ENCODE measurements around the gene GOLGA6L10.
"Not testable (repeated sequence)": the region's sequence is repeated elsewhere in the genome, so short reads cannot be mapped to it uniquely, and the experiment has no call there.

GOLGA6L10 gene, protein sequence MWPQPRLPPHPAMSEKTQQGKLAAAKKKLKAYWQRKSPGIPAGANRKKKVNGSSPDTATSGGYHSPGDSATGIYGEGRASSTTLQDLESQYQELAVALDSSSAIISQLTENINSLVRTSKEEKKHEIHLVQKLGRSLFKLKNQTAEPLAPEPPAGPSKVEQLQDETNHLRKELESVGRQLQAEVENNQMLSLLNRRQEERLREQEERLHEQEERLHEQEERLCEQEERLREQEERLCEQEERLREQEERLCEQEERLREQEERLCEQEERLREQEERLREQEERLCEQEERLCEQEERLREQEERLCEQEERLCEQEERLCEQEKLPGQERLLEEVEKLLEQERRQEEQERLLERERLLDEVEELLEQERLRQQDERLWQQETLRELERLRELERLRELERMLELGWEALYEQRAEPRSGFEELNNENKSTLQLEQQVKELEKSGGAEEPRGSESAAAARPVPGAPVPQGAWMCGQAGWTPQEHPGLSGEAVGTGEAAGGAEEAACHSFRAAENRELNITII

DNA sequence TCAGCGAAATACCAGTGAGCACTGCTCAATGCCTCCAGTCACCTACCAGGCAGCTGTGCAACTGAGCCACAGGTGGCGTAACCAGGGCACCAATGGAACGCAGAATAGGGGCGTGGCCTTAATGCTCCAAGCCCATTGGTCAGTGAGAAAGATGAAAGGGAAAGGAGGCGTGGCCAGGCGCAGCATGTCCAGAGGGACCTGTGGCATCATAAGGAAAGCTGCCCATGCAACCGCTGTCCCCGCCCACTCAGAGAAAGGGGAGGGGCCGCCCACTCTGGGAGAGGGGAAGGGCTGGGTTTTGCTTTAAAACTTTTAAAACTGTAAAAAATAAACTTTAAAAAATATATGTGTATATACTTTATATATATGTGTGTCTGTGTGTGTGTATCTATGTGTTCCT, at the start of gene GOLGA6L10:
TSS of gene GOLGA6L10 (minus strand) at position 101 of the 400 bp plus-strand sequence. CDS start at position 1, 100 bp downstream.
- not testable (repeated sequence) for DNase-seq

DNA sequence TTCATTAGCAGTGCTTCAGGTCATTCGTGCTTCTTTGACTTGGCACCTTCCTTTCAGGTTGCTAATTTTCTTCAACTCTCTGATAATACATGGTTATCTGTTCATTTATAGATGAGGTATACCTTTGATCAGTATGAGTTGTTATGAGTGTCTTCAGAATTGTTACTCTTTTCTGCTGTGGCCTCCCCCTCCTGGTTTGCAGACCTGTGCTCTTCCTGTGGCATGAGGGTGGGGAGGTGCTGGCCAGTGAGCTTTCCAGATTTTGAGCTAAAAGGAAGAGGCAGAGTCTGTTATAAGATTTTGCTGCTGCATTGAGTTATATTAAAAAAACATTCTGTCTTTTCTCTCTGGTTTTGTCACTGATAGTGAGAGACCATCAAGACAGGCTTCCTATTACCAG, 49.5 kb upstream of the GOLGA6L10 start:
- no peak for DNase-seq

DNA sequence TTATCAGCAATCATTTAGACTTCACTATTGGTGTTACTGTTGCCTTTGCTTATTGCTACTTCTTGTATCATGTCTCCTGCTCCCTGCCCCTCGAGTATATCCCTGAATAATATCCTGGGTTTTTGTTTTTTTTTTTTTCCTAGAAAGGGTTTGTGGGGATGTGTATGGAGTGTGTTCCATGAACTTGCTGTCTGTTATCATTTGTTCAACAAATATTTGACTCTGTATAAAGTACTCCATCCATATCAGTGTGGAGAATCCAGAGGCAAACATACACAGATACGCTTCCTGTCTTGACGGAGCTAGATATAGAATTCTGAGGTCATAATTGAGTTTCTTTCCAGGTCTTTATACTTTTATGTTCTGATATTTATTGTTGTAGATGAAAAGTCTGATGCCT, 48.5 kb upstream of the GOLGA6L10 start:
- no peak for DNase-seq

DNA sequence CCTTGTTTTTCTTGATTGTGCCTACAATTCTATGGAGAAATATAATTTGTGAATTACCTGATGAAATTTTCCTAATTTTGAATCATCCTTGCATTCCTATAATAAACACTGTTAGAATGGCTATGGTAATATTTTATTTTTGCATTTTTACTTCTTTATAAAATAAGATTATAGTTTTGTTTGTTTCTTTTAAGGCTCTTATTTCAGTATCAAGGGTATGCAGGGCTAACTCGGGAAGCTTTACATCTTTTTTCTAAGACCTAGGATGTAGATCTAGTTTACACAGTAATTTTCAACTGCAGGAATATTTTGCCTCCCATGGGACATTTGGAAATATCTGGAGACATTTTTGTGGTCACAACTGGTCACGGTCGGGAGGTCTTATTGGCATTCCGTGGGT, 46.5 kb upstream of the GOLGA6L10 start:
- not testable (repeated sequence) for DNase-seq

DNA sequence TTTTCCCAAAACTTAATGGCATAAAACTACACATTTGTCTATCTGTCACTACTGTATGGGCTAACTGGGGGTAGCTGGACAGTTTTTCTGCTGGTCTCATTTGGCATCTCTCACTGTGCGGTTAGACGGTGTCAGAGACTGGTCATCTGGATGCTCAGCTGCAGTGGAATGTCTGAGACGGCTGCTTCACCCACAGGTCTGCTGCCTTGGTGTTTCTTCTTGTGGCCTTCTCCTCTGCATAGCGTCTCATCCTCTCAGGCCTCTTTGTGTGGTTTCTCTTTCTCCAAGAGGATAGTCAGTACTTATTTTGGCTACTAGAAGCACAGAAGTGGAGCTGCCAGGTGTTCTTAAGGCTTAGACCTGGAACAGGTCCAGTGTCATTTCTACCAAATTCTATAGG, 44.4 kb upstream of the GOLGA6L10 start:
- no peak for DNase-seq

DNA sequence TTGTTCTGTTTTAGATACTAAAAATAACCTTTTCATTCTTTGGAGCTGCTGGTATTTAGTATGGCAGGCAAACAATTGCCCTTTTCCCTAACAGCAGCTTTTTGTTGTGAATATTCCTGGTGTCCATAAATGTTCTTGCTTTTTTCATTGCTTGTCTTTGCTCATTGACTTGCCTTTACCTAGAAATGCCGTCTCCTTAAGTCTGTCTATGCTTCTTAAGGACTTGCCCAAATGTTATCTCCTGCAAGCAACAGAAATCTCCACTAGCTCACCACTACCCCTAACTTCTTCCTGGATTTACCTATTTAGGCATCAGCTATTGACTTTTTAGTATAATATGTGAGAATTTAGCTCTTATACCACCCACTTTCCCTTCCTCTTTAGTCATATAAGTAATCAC, 42.8 kb upstream of the GOLGA6L10 start:
- DNase-seq: not testable (repeated sequence)

DNA sequence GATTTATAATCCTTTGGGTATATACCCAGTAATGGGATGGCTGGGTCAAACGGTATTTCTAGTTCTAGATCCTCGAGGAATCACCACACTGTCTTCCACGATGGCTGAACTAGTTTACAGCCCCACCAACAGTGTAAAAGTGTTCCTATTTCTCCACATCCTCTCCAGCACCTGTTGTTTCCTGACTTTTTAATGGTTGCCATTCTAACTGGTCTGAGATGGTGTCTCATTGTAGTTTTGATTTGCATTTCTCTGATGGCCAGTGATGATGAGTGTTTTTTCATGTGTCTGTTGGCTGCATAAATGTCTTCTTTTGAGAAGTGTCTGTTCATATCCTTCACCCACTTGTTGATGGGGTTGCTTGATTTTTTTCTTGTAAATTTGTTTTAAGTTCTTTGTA, 40.9 kb upstream of the GOLGA6L10 start:
- DNase-seq: not testable (repeated sequence)

DNA sequence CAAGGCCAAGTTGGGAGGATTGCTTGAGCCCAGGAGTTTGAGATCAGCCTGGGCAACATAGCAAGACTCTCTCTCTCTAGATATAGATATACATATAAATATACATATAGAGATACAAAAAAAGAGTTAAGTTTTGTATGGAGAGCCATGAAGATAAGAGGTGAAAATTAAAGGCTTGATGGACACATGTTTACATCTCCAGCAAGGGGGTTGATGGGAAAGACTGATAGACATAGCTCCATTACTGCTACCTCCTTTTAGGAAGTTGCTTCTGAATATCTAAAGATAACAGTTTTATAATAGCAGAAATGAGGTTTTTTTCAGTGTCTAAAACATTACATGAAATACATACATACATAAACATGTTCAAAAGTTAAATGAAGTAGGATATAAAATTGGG, 37.9 kb upstream of the GOLGA6L10 start:
- not testable (repeated sequence) for DNase-seq

DNA sequence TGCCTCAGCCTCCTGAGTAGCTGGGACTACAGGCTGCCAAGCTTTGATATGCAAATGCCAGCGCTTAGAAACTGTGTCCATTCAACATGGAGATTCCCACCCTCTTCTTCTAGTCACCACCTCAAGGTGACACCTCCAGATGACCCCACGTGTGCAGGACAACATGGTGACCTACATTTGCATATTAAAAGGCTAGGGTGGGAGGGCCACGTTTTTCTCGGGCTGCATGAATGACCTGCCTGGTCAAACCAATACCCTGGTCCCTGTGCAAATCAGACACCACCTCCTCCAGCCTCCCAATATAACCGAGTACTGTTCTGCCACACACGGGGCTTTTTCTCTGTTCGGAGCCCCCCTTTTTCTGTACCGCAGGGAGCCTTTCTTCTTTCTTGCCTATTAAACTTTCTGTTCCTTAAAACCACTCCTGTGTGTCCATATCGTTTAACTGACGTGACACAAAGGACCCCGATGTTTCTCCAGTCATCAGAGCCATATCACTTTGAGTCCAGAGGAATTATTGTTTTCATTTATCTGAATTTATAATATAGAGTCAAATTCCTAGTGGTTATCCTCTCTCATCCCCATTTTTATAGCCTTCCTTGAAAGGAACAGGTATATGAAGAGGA, 32.2 kb upstream of the GOLGA6L10 start:
- not testable (repeated sequence) for DNase-seq

DNA sequence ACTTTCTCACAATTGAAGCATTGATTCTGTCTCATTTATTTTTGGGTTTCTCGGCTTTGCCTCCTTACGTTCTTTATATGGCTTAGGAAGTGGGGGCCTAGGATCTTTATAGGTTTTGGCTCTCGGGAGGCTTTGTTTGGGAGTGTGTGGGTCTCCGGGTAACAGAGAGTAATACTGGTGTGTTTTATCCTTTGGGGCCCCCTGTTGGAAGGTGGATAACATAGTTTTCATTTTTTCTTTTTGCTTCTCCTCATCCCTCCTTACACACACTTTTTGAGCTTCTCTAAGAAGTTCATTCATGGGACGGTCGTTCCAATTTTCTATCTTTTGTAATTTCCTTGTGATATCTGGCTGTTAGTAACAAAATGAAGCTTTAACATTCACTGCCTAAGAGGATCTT, 30.3 kb upstream of the GOLGA6L10 start:
- DNase-seq: not testable (repeated sequence)

DNA sequence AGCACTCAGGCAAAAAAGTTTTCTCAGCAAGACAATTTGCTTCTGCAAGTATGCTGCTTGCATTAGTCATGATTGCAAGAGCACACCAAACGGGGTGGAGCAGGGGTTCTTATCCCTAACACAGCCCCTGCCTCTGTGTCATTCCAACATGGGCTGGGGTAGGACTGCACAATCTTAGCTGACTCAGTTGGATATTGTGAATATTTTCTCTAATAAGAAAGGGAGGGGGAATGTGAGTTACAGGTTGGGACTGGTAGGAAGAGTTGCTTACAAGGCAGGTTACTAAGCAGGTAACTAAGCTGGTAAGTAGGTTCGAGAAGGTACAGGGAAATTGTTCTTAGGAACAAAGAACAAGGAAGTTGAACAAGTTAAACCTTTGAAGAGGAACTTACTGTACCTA, 24.4 kb upstream of the GOLGA6L10 start:
- DNase-seq: not testable (repeated sequence)

DNA sequence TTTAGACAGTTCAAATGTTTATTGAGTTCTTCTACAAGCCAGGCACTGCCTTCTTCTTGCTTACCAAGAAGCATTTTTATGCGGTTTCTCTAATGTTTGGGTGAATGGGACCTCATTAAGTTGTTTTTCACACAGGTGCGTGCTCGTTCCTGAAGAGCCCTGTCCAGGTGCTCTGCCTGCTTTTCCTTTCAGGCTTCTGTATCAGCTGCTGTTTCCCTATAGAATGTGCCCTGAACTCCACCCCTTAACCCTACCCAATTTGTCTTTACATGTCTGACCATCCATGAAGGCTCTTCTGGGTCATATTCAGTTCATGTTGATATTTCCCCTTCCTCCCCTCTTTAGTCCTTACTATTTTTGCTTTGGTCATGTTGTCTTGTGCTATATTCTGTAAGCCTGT, 22.4 kb upstream of the GOLGA6L10 start:
- DNase-seq: no peak

DNA sequence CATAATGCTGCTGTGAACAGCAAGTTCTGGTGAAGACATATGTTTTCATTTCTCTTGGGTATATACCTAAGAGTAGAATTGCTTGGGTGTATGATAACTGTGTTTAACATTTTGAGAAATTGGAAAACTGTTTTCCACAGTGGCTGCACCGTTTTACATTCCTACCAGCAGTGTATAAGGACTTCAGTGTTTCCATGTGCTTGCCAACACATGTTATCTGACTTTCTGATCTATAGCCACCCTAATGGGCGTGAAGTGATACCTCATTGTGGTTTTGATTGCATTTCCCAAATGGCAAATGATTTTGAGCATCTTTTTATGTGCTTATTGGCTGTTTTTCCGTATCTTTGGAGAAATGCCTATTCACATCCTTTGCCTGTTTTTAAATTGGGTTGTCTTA, 18.5 kb upstream of the GOLGA6L10 start:
- DNase-seq: not testable (repeated sequence)

DNA sequence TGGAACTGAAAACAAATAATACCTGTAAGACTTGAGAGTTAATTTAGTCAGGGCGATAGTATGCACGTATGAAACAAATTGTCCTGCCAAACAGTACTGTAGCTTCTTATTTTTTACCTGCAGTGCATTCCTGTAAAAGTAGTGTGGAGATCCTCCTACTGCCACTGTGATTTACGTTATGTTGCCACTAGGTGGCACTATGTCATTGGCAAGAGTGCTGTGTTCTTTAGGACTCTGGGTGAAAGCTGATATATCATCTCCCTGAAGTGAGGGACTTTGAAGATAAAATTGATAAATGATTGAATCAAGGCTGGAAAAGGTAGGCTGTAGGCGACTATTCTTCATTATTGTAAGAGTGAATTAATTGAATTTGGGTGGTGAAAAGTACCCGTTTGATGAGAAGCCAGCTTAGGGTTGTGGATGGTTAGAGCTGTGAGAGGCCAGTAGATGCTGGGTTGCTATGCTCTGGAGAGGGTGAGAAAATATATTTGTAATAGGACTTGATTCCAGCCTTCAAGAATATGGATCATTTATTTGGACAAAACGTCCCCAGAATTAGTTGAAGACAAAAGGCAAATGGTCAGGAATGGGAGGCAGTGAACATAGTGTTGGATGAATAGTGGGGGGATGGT, 16.5 kb upstream of the GOLGA6L10 start:
- DNase-seq: not testable (repeated sequence)

DNA sequence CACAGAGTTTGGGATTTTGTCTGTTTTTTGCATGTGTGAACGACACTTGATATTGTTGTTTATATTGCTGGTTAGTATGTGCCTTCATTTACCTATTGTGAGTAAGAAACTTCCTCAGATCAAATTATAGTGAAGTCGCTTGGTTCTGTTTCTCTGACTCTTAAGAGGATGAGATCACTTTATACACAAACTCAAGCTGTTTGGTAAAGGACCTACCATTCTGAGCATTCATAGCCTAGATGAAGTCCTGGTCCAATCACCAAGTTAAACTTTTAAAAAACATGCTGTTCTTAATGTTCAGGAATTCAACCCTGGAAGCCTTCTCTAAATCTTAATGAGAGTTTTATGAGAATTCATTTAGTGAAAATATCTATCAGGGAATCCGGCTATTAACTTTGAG, 15.3 kb upstream of the GOLGA6L10 start:
- DNase-seq: not testable (repeated sequence)

DNA sequence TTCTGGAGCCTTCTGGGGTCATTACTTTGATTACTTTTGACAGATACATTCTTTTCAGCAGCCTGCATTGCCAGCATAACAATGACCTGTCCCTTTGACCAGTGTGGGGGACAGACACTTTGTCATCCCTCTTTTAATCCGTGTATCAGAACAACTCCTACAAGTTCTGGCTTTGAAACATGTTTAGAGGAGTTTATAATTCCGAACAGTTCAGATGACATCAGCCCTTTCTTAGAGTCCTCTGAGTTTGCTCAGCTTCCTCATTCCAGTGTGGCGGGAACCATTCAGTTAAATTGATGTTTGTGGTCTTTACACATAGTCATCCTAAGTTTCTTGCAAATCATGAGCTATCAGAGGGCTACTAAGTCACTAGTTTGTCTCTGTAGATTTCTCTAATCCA, 13.5 kb upstream of the GOLGA6L10 start:
- not testable (repeated sequence) for DNase-seq

DNA sequence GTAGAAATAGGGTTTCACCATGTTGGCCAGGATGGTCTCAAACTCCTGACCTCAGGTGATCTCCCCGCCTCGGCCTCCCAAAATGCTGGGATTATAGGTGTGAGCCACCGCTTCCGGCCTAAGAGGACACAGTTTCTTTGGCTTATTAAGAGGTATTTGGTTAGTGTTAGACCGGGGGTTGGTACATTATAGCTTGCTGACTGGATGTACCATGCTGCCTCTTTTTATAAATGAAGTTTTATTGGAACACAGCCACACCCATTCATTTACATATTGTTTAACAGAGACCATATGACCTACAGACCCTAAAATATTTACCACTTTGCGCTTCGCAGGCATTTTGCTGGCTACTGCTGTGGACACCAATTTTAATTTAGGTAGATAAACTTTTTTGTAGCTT, 11.3 kb upstream of the GOLGA6L10 start:
- not testable (repeated sequence) for DNase-seq

DNA sequence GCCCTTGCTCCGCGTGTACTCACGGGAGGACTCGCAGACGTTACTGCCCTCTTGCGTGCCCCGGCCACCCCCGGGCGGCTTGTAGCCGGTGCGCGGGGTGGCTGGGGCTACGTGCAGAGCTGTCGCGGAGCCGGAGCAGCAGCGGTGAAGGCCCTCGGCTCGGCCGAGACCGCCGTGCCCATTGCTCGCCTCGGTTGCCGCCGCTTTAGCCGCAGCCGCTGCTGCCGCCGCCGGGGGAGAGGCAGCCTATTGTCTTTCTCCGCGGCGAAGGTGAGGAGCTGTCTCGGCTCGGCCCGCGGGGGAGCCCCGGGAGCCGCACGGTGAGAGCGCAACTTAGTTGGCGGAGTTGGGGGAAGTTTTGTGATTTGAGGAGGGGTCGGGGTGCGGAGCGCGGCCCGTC, 5.8 kb upstream of the GOLGA6L10 start:
- not testable (repeated sequence) for DNase-seq

DNA sequence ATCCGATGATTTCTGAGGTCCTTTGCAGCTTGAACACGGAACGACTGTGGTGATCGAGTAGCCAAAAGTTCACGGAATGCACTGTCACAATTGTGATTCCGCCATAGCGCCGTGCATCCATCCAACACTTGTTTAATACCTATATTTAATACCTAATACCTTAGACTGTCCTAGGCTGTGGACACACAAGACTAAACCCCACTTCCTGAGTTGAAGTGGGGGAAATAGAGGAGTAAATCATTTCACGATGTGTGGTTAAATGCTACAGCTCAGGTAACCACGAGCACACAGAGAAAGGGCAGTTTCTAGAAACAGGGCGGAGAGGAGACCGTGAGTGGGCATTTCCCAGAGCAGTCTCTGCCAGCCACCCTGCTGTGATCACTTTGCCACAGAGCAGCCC, 5.3 kb upstream of the GOLGA6L10 start:
- DNase-seq: not testable (repeated sequence)

DNA sequence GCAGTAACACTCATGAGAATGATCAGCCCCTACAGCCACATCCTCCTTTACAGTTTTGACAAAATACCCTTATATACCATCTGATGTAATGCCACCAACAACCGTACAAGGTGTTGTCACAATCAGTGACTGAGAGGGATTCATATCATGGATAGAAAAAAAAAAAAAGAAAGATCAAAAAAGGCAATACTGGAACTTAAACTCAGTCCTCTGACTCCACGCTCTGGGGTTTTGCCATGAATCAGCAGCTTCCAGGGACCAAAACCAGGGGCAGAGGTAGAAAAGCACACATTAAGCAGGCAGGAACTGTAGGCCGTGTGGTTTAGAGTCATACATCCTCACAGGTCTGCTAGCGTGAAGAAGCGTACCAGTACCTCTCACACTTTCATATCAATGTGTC, 1.6 kb downstream of the GOLGA6L10 start:
- not testable (repeated sequence) for DNase-seq

DNA sequence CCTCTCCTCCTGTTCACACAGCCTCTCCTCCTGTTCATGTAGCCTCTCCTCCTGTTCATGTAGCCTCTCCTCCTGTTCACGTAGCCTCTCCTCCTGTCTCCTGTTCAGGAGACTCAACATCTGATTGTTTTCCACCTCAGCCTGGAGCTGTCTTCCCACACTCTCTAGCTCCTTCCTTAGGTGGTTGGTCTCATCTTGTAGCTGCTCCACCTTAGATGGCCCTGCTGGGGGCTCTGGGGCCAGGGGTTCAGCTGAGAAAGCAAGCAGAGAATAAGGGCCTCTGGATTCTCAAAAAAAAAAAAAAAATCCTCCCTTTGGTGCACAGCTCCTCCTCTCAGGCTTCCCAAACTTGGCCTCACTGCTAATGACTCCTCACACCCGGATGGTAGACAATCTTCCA, 4.1 kb downstream of the GOLGA6L10 start:
- DNase-seq: not testable (repeated sequence)

DNA sequence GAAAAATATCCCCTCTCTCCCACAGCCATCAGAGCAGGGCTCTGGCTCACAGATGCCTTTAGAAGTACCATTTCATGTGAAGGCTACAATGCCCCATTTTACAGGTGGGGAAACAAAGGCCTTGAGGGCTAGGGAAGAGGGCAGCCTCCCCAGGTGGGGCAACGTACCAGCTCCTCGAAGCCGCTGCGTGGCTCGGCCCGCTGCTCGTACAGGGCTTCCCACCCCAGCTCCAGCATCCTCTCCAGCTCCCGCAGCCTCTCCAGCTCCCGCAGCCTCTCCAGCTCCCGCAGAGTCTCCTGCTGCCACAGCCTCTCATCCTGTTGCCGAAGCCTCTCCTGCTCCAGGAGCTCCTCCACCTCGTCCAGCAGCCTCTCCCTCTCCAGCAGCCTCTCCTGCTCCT, 4.9 kb downstream of the GOLGA6L10 start:
- DNase-seq: not testable (repeated sequence)

DNA sequence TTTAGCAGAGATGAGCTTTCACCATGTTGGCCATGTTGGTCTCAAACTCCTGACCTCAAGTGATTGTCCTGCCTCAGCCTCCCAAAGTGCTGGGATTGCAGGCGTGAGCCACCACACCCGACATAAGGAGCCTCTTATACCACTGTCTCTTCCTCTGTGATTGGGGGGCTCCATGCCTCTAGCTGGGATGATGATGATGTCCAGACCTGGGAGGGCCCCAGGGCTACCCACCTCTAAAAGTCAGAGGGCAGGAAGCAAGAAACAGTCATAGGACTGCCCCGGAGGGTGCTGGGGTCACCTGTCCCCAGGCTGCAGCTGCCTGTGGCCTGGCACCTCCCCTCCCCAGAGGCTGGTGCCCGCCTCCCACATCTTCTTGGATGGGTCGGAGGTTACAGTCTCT, 5.4 kb downstream of the GOLGA6L10 start:
- DNase-seq: not testable (repeated sequence)
